HG02798 (cell line): Measurements from ENCODE around the gene MRPL2.
A peak's percentile ranks its signal among the peaks of the same experiment; 100 is the strongest.
"Not testable (repeated sequence)": the region's sequence is repeated elsewhere in the genome, so short reads cannot be mapped to it uniquely, and the experiment has no call there.

Experiments used
- ATAC-seq: cut with Tn5 transposase; IDR thresholded peaks from one replicate; pipeline ENCODE4 v1.9.1; 2021; ENCODE audit warnings: mild to moderate bottlenecking; ENCODE audit not compliant: unreplicated experiment, poor library complexity

MRPL2 gene

GRCh38 chr6:43053545-43054205 lies 5.6 kb downstream of the MRPL2 start, which contains the start of gene CUL7:
TSS of gene CUL7 (minus strand) at chr6:43053851. CDS start at chr6:43052788, 1,063 bp downstream.
- ATAC-seq, result peak; percentile 92

- peak; percentile 8 for ATAC-seq
Observed at GRCh38 chr6:43052842-43053544, 6.2 kb downstream of the MRPL2 start.

GRCh38 chr6:43052225-43052841 lies 6.9 kb downstream of the MRPL2 start:
- ATAC-seq, result no peak

- no peak for ATAC-seq
Observed at GRCh38 chr6:43050981-43051380, 8.3 kb downstream of the MRPL2 start.

- no peak for ATAC-seq
Observed at GRCh38 chr6:43047998-43048397, 11.2 kb downstream of the MRPL2 start.

- no peak for ATAC-seq
Observed at GRCh38 chr6:43045371-43045930, 13.8 kb downstream of the MRPL2 start.

GRCh38 chr6:43043310-43043709 lies 15.9 kb downstream of the MRPL2 start:
- ATAC-seq, result no peak

- ATAC-seq, result not testable (repeated sequence)
Observed at GRCh38 chr6:43041475-43041874, 17.8 kb downstream of the MRPL2 start.

GRCh38 chr6:43040542-43041257 lies 18.5 kb downstream of the MRPL2 start:
- no peak for ATAC-seq

GRCh38 chr6:43038727-43039126 lies 20.5 kb downstream of the MRPL2 start:
- no peak for ATAC-seq

- no peak for ATAC-seq
Observed at GRCh38 chr6:43037706-43038105, 21.5 kb downstream of the MRPL2 start.

GRCh38 chr6:43037197-43037596 lies 22.0 kb downstream of the MRPL2 start:
- no peak for ATAC-seq

GRCh38 chr6:43036712-43037111 lies 22.5 kb downstream of the MRPL2 start:
- ATAC-seq, result no peak

GRCh38 chr6:43035495-43036194 lies 23.6 kb downstream of the MRPL2 start:
- no peak for ATAC-seq

GRCh38 chr6:43034190-43034525 lies 25.1 kb downstream of the MRPL2 start:
- no peak for ATAC-seq

GRCh38 chr6:43033496-43034189 lies 25.6 kb downstream of the MRPL2 start:
- ATAC-seq, result no peak

- no peak for ATAC-seq
Observed at GRCh38 chr6:43032326-43032725, 26.9 kb downstream of the MRPL2 start.

- ATAC-seq, result no peak
Observed at GRCh38 chr6:43029120-43029519, 30.1 kb downstream of the MRPL2 start.

GRCh38 chr6:43026365-43026764 lies 32.9 kb downstream of the MRPL2 start:
- ATAC-seq, result no peak
